ENCODE data around the gene TM7SF2.

GRCh38 chr11:65071907-65072630 lies 39.6 kb upstream of the TM7SF2 start:
- TF ChIP-seq, protein P1, sequence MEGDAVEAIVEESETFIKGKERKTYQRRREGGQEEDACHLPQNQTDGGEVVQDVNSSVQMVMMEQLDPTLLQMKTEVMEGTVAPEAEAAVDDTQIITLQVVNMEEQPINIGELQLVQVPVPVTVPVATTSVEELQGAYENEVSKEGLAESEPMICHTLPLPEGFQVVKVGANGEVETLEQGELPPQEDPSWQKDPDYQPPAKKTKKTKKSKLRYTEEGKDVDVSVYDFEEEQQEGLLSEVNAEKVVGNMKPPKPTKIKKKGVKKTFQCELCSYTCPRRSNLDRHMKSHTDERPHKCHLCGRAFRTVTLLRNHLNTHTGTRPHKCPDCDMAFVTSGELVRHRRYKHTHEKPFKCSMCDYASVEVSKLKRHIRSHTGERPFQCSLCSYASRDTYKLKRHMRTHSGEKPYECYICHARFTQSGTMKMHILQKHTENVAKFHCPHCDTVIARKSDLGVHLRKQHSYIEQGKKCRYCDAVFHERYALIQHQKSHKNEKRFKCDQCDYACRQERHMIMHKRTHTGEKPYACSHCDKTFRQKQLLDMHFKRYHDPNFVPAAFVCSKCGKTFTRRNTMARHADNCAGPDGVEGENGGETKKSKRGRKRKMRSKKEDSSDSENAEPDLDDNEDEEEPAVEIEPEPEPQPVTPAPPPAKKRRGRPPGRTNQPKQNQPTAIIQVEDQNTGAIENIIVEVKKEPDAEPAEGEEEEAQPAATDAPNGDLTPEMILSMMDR (IDR thresholded peaks at IDR 0.05): no peak
- TF ChIP-seq POLR2A (IDR thresholded peaks at IDR 0.05) (no peak), EP300 (IDR thresholded peaks at IDR 0.05) (no peak), POLR2AphosphoS5 (IDR thresholded peaks at IDR 0.05) (no peak)
